ENCODE data around the gene MMP2. TPM values are rescaled to one million over a fixed set of nuclear protein-coding genes. Genes with fewer than 3 reads are reported as not detected.

The MMP2 gene
- total and polyA plus RNA-seq, 2 experiments from 2014 or later: 25.6 to 43.8 TPM

DNA sequence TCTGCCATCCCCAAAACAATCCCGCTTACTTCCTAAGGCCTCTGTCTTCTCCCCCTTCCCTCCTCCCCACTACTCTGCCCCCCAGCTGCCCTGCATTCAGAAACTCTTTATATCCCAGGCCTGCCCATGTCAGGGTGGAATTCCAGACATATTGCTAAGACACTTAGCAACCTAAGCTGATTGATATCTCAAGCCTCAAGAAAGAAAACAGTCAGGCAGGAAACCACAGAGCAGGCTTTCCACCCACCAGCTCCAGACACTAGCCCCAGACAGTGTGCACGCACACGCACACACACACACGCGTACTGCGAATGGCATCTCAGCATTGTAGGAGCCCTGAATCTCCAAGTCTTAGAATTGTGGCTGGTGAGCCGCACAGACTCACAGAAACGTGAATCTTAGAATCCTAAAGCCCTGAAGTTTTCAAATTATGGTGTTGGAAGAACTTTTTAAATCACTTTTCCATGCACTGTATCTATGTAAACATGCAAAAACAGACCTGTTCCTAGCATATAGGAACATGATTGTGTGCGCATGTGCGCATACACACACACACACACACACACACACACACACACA is 21.0 kb downstream of the MMP2 start:
- H3F3A ChIP-seq (replicated peaks; ENCODE audit: low read depth): no peaks in the 10 kb centered on the region
- no peak overlapping the region for H3K27ac Mint-ChIP-seq
- H3K36me3 Mint-ChIP-seq (ENCODE audit: low read depth): peaks cover 12% of the 10 kb centered on the region
- H2AFZ ChIP-seq: no peak overlapping the region
- peaks cover 11% of the 10 kb centered on the region; the same call in 2 of the 3 replicates for H3K4me1 Mint-ChIP-seq
- H3K4me2 ChIP-seq: no peak overlapping the region
- no peaks in the 10 kb centered on the region for H3K9me3 Mint-ChIP-seq
- peaks cover 5% of the 10 kb centered on the region for H3K27me3 Mint-ChIP-seq (ENCODE audit: insufficient read depth, low read depth, poor library complexity)
- H3K27ac ChIP-seq (ENCODE audit: low read depth): no peak overlapping the region
- peaks cover 13% of the 10 kb centered on the region for H3K4me1 ChIP-seq (ENCODE audit: insufficient read depth)
- no peaks in the 10 kb centered on the region; the same call in 1 of the 2 replicates for H3K36me3 ChIP-seq (ENCODE audit: insufficient read depth)
- no peaks in the 10 kb centered on the region for H3K9me2 ChIP-seq (ENCODE audit: insufficient read depth)
- ATAC-seq (no peak), DNase-seq (ENCODE audit: low spot score) (no peak)
- H4K20me1 ChIP-seq (replicated peaks; ENCODE audit: insufficient read depth): no peaks in the 10 kb centered on the region; the same call in 1 of the 2 replicates
- no peak overlapping the region for H3K4me3 ChIP-seq
- TF ChIP-seq POLR2AphosphoS5 (IDR thresholded peaks at IDR 0.05; ENCODE audit: low read depth) (no peak), STAT1 (IDR thresholded peaks at IDR 0.05; ENCODE audit: unreplicated experiment) (no peak)
- TF ChIP-seq, protein P1, sequence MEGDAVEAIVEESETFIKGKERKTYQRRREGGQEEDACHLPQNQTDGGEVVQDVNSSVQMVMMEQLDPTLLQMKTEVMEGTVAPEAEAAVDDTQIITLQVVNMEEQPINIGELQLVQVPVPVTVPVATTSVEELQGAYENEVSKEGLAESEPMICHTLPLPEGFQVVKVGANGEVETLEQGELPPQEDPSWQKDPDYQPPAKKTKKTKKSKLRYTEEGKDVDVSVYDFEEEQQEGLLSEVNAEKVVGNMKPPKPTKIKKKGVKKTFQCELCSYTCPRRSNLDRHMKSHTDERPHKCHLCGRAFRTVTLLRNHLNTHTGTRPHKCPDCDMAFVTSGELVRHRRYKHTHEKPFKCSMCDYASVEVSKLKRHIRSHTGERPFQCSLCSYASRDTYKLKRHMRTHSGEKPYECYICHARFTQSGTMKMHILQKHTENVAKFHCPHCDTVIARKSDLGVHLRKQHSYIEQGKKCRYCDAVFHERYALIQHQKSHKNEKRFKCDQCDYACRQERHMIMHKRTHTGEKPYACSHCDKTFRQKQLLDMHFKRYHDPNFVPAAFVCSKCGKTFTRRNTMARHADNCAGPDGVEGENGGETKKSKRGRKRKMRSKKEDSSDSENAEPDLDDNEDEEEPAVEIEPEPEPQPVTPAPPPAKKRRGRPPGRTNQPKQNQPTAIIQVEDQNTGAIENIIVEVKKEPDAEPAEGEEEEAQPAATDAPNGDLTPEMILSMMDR (conservative IDR thresholded peaks at IDR 0.05; ENCODE audit: low read depth in 2 of 2): no peak
- H3K79me2 ChIP-seq (replicated peaks; ENCODE audit: insufficient read depth): no peaks in the 10 kb centered on the region
- no peaks in the 10 kb centered on the region for H3K27me3 ChIP-seq (ENCODE audit: insufficient read depth)
- no peak overlapping the region for H3K4me3 Mint-ChIP-seq

DNA sequence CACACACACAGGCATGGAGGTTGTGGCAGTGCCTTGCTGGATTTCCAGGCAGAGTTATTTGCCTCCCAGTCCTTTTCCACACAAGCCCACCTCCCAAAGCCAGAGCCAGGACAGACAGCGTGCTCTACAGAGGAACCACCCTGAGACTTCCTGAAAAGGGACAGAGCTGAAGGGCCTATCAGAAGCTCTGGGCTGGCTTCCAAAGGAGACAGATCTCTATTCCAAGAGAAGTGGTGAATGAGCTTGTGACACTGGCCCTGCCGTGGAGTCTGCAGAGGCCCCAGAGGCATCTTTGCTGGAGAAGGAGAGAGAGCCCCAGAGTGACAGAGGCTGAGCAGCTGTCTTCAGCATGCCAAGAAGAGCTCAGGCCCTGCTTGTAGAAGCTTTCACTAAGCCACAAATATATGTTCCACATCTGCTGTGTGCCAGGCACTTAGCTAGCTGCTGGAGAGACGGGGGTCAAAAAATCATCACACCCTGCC is 21.6 kb downstream of the MMP2 start:
- H3K9me2 ChIP-seq (ENCODE audit: insufficient read depth): no peaks in the 10 kb centered on the region
- H3K9me3 Mint-ChIP-seq: no peaks in the 10 kb centered on the region
- no peak overlapping the region for H3K27ac Mint-ChIP-seq
- DNase-seq (ENCODE audit: low spot score) (no peak), ATAC-seq (no peak)
- H3K27me3 ChIP-seq (ENCODE audit: insufficient read depth): no peaks in the 10 kb centered on the region
- H3K4me3 ChIP-seq: no peak overlapping the region
- no peak overlapping the region for H3K4me3 Mint-ChIP-seq
- H3K36me3 Mint-ChIP-seq (ENCODE audit: low read depth): peaks cover 12% of the 10 kb centered on the region
- no peaks in the 10 kb centered on the region for H3K79me2 ChIP-seq (replicated peaks; ENCODE audit: insufficient read depth)
- no peaks in the 10 kb centered on the region; the same call in 1 of the 2 replicates for H4K20me1 ChIP-seq (replicated peaks; ENCODE audit: insufficient read depth)
- peaks cover 13% of the 10 kb centered on the region for H3K4me1 ChIP-seq (ENCODE audit: insufficient read depth)
- H3K4me1 Mint-ChIP-seq: peaks cover 7% of the 10 kb centered on the region; the same call in 2 of the 3 replicates
- no peaks in the 10 kb centered on the region; the same call in 1 of the 2 replicates for H3K36me3 ChIP-seq (ENCODE audit: insufficient read depth)
- peaks cover 5% of the 10 kb centered on the region for H3K27me3 Mint-ChIP-seq (ENCODE audit: insufficient read depth, low read depth, poor library complexity)
- H3K4me2 ChIP-seq: no peak overlapping the region
- H2AFZ ChIP-seq: no peak overlapping the region
- no peak overlapping the region for H3K27ac ChIP-seq (ENCODE audit: low read depth)
- H3F3A ChIP-seq (replicated peaks; ENCODE audit: low read depth): no peaks in the 10 kb centered on the region
- TF ChIP-seq, protein P1 (conservative IDR thresholded peaks at IDR 0.05; ENCODE audit: low read depth in 2 of 2): no peak
- no peak for TF ChIP-seq CREB1 (CRISPR knock-in tag; IDR thresholded peaks at IDR 0.05; ENCODE audit: low read depth)
- TF ChIP-seq EZH2 (IDR thresholded peaks at IDR 0.05; ENCODE audit: low read depth, unreplicated experiment): no peak
- TF ChIP-seq POLR2AphosphoS5 (IDR thresholded peaks at IDR 0.05; ENCODE audit: low read depth): no peak
- no peak for TF ChIP-seq ZNF114 (CRISPR knock-in tag; IDR thresholded peaks at IDR 0.05)
- TF ChIP-seq, protein P2, sequence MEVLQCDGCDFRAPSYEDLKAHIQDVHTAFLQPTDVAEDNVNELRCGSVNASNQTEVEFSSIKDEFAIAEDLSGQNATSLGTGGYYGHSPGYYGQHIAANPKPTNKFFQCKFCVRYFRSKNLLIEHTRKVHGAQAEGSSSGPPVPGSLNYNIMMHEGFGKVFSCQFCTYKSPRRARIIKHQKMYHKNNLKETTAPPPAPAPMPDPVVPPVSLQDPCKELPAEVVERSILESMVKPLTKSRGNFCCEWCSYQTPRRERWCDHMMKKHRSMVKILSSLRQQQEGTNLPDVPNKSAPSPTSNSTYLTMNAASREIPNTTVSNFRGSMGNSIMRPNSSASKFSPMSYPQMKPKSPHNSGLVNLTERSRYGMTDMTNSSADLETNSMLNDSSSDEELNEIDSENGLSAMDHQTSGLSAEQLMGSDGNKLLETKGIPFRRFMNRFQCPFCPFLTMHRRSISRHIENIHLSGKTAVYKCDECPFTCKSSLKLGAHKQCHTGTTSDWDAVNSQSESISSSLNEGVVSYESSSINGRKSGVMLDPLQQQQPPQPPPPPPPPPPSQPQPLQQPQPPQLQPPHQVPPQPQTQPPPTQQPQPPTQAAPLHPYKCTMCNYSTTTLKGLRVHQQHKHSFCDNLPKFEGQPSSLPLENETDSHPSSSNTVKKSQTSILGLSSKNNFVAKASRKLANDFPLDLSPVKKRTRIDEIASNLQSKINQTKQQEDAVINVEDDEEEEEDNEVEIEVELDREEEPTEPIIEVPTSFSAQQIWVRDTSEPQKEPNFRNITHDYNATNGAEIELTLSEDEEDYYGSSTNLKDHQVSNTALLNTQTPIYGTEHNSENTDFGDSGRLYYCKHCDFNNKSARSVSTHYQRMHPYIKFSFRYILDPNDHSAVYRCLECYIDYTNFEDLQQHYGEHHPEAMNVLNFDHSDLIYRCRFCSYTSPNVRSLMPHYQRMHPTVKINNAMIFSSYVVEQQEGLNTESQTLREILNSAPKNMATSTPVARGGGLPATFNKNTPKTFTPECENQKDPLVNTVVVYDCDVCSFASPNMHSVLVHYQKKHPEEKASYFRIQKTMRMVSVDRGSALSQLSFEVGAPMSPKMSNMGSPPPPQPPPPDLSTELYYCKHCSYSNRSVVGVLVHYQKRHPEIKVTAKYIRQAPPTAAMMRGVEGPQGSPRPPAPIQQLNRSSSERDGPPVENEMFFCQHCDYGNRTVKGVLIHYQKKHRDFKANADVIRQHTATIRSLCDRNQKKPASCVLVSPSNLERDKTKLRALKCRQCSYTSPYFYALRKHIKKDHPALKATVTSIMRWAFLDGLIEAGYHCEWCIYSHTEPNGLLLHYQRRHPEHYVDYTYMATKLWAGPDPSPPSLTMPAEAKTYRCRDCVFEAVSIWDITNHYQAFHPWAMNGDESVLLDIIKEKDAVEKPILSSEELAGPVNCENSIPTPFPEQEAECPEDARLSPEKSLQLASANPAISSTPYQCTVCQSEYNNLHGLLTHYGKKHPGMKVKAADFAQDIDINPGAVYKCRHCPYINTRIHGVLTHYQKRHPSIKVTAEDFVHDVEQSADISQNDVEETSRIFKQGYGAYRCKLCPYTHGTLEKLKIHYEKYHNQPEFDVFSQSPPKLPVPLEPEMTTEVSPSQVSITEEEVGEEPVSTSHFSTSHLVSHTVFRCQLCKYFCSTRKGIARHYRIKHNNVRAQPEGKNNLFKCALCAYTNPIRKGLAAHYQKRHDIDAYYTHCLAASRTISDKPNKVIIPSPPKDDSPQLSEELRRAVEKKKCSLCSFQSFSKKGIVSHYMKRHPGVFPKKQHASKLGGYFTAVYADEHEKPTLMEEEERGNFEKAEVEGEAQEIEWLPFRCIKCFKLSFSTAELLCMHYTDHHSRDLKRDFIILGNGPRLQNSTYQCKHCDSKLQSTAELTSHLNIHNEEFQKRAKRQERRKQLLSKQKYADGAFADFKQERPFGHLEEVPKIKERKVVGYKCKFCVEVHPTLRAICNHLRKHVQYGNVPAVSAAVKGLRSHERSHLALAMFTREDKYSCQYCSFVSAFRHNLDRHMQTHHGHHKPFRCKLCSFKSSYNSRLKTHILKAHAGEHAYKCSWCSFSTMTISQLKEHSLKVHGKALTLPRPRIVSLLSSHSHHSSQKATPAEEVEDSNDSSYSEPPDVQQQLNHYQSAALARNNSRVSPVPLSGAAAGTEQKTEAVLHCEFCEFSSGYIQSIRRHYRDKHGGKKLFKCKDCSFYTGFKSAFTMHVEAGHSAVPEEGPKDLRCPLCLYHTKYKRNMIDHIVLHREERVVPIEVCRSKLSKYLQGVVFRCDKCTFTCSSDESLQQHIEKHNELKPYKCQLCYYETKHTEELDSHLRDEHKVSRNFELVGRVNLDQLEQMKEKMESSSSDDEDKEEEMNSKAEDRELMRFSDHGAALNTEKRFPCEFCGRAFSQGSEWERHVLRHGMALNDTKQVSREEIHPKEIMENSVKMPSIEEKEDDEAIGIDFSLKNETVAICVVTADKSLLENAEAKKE (CRISPR knock-in tag; IDR thresholded peaks at IDR 0.05): no peak
- TF ChIP-seq, protein P3, sequence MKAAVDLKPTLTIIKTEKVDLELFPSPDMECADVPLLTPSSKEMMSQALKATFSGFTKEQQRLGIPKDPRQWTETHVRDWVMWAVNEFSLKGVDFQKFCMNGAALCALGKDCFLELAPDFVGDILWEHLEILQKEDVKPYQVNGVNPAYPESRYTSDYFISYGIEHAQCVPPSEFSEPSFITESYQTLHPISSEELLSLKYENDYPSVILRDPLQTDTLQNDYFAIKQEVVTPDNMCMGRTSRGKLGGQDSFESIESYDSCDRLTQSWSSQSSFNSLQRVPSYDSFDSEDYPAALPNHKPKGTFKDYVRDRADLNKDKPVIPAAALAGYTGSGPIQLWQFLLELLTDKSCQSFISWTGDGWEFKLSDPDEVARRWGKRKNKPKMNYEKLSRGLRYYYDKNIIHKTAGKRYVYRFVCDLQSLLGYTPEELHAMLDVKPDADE (IDR thresholded peaks at IDR 0.05): no peak
- TF ChIP-seq STAT1 (IDR thresholded peaks at IDR 0.05; ENCODE audit: unreplicated experiment): no peak
- no peak for TF ChIP-seq NANOG (IDR thresholded peaks at IDR 0.05; ENCODE audit: borderline replicate concordance)

Data from GM23338 (cell line).